NT2/D1 (cell line): ENCODE data around the gene BCL7C.

Source experiments
- SUZ12 ChIP-seq: IDR thresholded peaks from 2 replicates; pipeline ENCODE4 v1.6.1; 2011; ENCODE audit not compliant: insufficient read length, insufficient read depth; ENCODE audit errors: extremely low read depth
- YY1 ChIP-seq: IDR thresholded peaks from 2 replicates; pipeline ENCODE4 v1.6.1; 2011; ENCODE audit not compliant: insufficient read length, insufficient read depth

- TF ChIP-seq YY1 (no peak), SUZ12 (no peak)
Measured at GRCh38 chr16:30853758-30854157, 40.1 kb downstream of the BCL7C start.
